IMR-90 (cell line): ENCODE measurements around the gene RHOG. TPM values are rescaled to one million over a fixed set of nuclear protein-coding genes. Genes with fewer than 3 reads are reported as not detected.
A peak's percentile ranks its signal among the peaks of the same experiment; 100 is the strongest.

Experiments
- ATAC-seq: fragments of 200-7000 bp; cut with Tn5 transposase; 2 replicates; pipeline ENCODE4 v1.9.1; 2020; ENCODE audit warnings: low read depth, mild to moderate bottlenecking, moderate library complexity
- BruUV-seq: library from RNA; stranded (reverse); fragments of 400-500 nt; replicated peaks from 2 replicates; lab custom pipeline; 2021; lab: Mats Ljungman, UMichigan
- CTCF ChIA-PET: fragments of 300-600 bp; formaldehyde crosslinking; extraction: SDS; loops from one replicate; lab custom pipeline; 2021; ENCODE audit warnings: antibody characterized with exemption; lab: Yijun Ruan, JAX
- POLR2A ChIA-PET: fragments of 300-600 bp; sonication (Branson Sonifier 250); formaldehyde crosslinking; loops from one replicate; lab custom pipeline; 2022; ENCODE audit warnings: antibody characterized with exemption; ENCODE audit not compliant: unreplicated experiment; lab: Charles Lee
- DNase-seq: peaks from one replicate; pipeline ENCODE4 v3.0.0; 2013
- H2AFZ ChIP-seq: replicated peaks from 2 replicates; pipeline ENCODE3; 2013; ENCODE audit warnings: low read length, mild to moderate bottlenecking; ENCODE audit not compliant: poor library complexity
- H2AK5ac ChIP-seq: 2 replicates; pipeline ENCODE4 v1.6.1; 2013; ENCODE audit warnings: low read depth, low read length, inconsistent platforms
- H2AK9ac ChIP-seq: replicated peaks from 2 replicates; pipeline ENCODE3; 2013; ENCODE audit warnings: mild to moderate bottlenecking, low read depth, low read length, moderate library complexity; ENCODE audit not compliant: poor library complexity
- H2BK120ac ChIP-seq: 2 replicates; pipeline ENCODE4 v1.6.1; 2013; ENCODE audit warnings: low read depth, low read length, inconsistent platforms
- H2BK15ac ChIP-seq: 3 replicates; pipeline ENCODE4 v1.6.1; 2013; ENCODE audit warnings: low read depth, low read length, inconsistent platforms
- H2BK20ac ChIP-seq: 2 replicates; pipeline ENCODE4 v1.6.1; 2013; ENCODE audit warnings: low read depth, mild to moderate bottlenecking, inconsistent platforms, low read length, moderate library complexity
- H2BK5ac ChIP-seq: 2 replicates; pipeline ENCODE4 v1.6.1; 2013; ENCODE audit warnings: mild to moderate bottlenecking, low read depth, low read length, inconsistent platforms; ENCODE audit not compliant: poor library complexity, severe bottlenecking
- H3K14ac ChIP-seq: replicated peaks from 2 replicates; pipeline ENCODE4 v1.6.1; 2013; ENCODE audit warnings: low read depth, low read length, inconsistent platforms
- H3K18ac ChIP-seq: 2 replicates; pipeline ENCODE4 v1.6.1; 2013; ENCODE audit warnings: low read depth, low read length, control low read depth
- H3K23ac ChIP-seq: 2 replicates; pipeline ENCODE4 v1.6.1; 2013; ENCODE audit warnings: low read depth, low read length, inconsistent platforms
- H3K27ac ChIP-seq: 2 replicates; pipeline ENCODE4 v1.5.1; 2013; ENCODE audit warnings: mild to moderate bottlenecking, control low read depth, low read length; ENCODE audit not compliant: insufficient read depth
- H3K27me3 ChIP-seq: 2 replicates; pipeline ENCODE4 v1.6.1; 2013; ENCODE audit warnings: low read length; ENCODE audit not compliant: control insufficient read depth, insufficient read depth
- H3K36me3 ChIP-seq: 2 replicates; pipeline ENCODE4 v1.6.1; 2013; ENCODE audit warnings: low read length, mixed read lengths; ENCODE audit not compliant: control insufficient read depth, insufficient read depth
- H3K4ac ChIP-seq: 2 replicates; pipeline ENCODE4 v1.6.1; 2013; ENCODE audit warnings: low read depth, low read length, inconsistent platforms
- H3K4me1 ChIP-seq: 2 replicates; pipeline ENCODE4 v1.6.1; 2013; ENCODE audit warnings: low read length, mixed read lengths; ENCODE audit not compliant: control insufficient read depth, insufficient read depth
- H3K4me2 ChIP-seq: 2 replicates; pipeline ENCODE4 v1.6.1; 2013; ENCODE audit warnings: low read depth, mild to moderate bottlenecking, control low read depth, low read length, moderate library complexity
- H3K4me3 ChIP-seq: 2 replicates; pipeline ENCODE4 v1.5.1; 2013; ENCODE audit warnings: low read depth, mild to moderate bottlenecking, control low read depth, low read length, moderate library complexity; ENCODE audit not compliant: insufficient read depth
- H3K56ac ChIP-seq: 2 replicates; pipeline ENCODE4 v1.6.1; 2013; ENCODE audit warnings: low read length, inconsistent platforms; ENCODE audit not compliant: insufficient read depth; ENCODE audit errors: extremely low read depth
- H3K79me1 ChIP-seq, 2 experiments: 2 replicates each; pipeline ENCODE4 v1.6.1; 2013; ENCODE audit warnings: low read length in 2 of 2, inconsistent platforms in 1 of 2, low read depth in 1 of 2
- H3K9ac ChIP-seq: 2 replicates; pipeline ENCODE4 v1.6.1; 2013; ENCODE audit warnings: low read depth, low read length, control low read depth
- H3K9me1 ChIP-seq: 2 replicates; pipeline ENCODE4 v1.6.1; 2013; ENCODE audit warnings: low read length, inconsistent platforms; ENCODE audit not compliant: insufficient read depth
- H3K9me3 ChIP-seq: 2 replicates; pipeline ENCODE4 v1.6.1; 2013; ENCODE audit warnings: low read length; ENCODE audit not compliant: control insufficient read depth, insufficient read depth
- H4K20me1 ChIP-seq: 2 replicates; pipeline ENCODE4 v1.6.1; 2013; ENCODE audit warnings: low read length, inconsistent platforms; ENCODE audit not compliant: insufficient read depth
- H4K5ac ChIP-seq: 2 replicates; pipeline ENCODE4 v1.6.1; 2013; ENCODE audit warnings: mild to moderate bottlenecking, low read depth, low read length, control low read depth
- H4K8ac ChIP-seq, 2 experiments: 2 replicates each; pipeline ENCODE4 v1.6.1; 2013; ENCODE audit warnings: low read depth in 2 of 2, low read length in 2 of 2, control low read depth in 1 of 2, inconsistent platforms in 1 of 2
- H4K91ac ChIP-seq: 2 replicates; pipeline ENCODE4 v1.6.1; 2013; ENCODE audit warnings: low read depth, low read length, inconsistent platforms; ENCODE audit not compliant: insufficient read depth
- MAZ ChIP-seq: IDR thresholded peaks from 2 replicates; pipeline ENCODE4 v1.6.1; 2012; ENCODE audit warnings: low read depth, mild to moderate bottlenecking, low read length, improper control_type of control experiment, moderate library complexity, borderline replicate concordance
- WGBS, 2 experiments: methylation state at CpG; one replicate each; pipeline versions ENCODE4 v1.1.5 to v1.1.7; 2013; ENCODE audit warnings: missing lambda C conversion rate in 2 of 2; ENCODE audit not compliant: insufficient read length in 1 of 2; ENCODE audit errors: extremely low coverage in 2 of 2; 5-methylcytosine and 5-hydroxymethylcytosine counted together
- dilution Hi-C: fragments of 300-500 bp; cut with HindIII; formaldehyde crosslinking; loops from one replicate; pipeline ENCODE4 v1.14.3; 2018; ENCODE audit warnings: low sequenced_read_pairs; ENCODE audit not compliant: unreplicated experiment
- in situ Hi-C: fragments of 300-500 bp; cut with MboI; formaldehyde crosslinking; loops from 3 replicates; pipeline ENCODE4 v1.14.3; 2019; ENCODE audit warnings: low sequenced_read_pairs, inconsistent platforms, mixed read lengths
- intact Hi-C: fragments of 100-400 bp; cut with micrococcal nuclease; formaldehyde crosslinking; loops from 2 replicates; pipeline ENCODE4 v1.10.0; 2022
- polyA plus RNA-seq, 3 experiments: library from polyadenylated mRNA; depleted of rRNA; stranded (reverse); fragments of >200 nt; gene quantifications; 2 replicates each; pipeline ENCODE4 v1.2.3, GENCODE V29; 2012; ENCODE audit warnings: low replicate concordance in 1 of 3
- total RNA-seq: library from RNA; depleted of rRNA; stranded (reverse); fragments of >200 nt; gene quantifications from 2 replicates; pipeline ENCODE4 v1.2.3, GENCODE V29; 2012

Gene RHOG
- total and polyA plus RNA-seq, 2 of the 4 experiments (the other 2 are of a cell fraction) = 16.3 to 114 TPM

GRCh38 chr11:3796002-3796311 lies 44.8 kb downstream of the RHOG start:
- peaks cover 47% of the 10 kb centered on the region for H4K20me1 ChIP-seq
- ATAC-seq = no peak
- H3K4me2 ChIP-seq = peak overlapping the region; percentile 97
- WGBS, 2 experiments = 80% methylated on average over 3 of the region's 6 CpGs; no CpG with 5 or more reads in 1 of the 2 experiments
- ChIA-PET CTCF (interaction anchor here (0.7 kb wide), 1 partner anchor 12 kb away, joined by 4 read pairs; the partner anchor contains the start of gene PGAP2), POLR2A (no interaction called here)
- no peak overlapping the region for H3K56ac ChIP-seq
- H2BK5ac ChIP-seq = no peak overlapping the region
- H3K79me1 ChIP-seq = peaks cover 4 to 20% of the 10 kb centered on the region in 2 experiments; a peak in 3 of 4 replicates
- no peak overlapping the region for H3K4ac ChIP-seq
- no peak overlapping the region for H3K27ac ChIP-seq
- H3K9me1 ChIP-seq = 0 out of 2 replicates have a peak, but pooled peaks cover 4% of the 10 kb centered on the region
- intact Hi-C loops (loop anchor here (5.0 kb wide), 1 partner anchor 46 kb away; the partner anchor contains the start of gene RHOG), dilution Hi-C loops (no loop called here), in situ Hi-C loops (no loop called here)
- peaks cover 17% of the 10 kb centered on the region for H3K36me3 ChIP-seq
- H3K27me3 ChIP-seq = no peaks in the 10 kb centered on the region
- H3K9me3 ChIP-seq = no peaks in the 10 kb centered on the region
- H2BK15ac ChIP-seq = no peak overlapping the region
- H3K9ac ChIP-seq = peak overlapping the region; percentile 84; the same call in 1 of the 2 replicates
- H2AK9ac ChIP-seq = no peak overlapping the region
- peak overlapping the region; percentile 74 for H3K4me3 ChIP-seq
- peak overlapping the region; percentile 80 for H3K14ac ChIP-seq
- H4K8ac ChIP-seq = no peak overlapping the region
- DNase-seq = no peak
- peak overlapping the region; percentile 93; the same call in 1 of the 2 replicates for H3K23ac ChIP-seq
- no peak overlapping the region for H3K18ac ChIP-seq
- TF ChIP-seq MAZ = no peak
- H2BK20ac ChIP-seq = no peak overlapping the region
- no peak overlapping the region for H2BK120ac ChIP-seq
- BruUV-seq = no TSS peak
- H2AK5ac ChIP-seq = no peak overlapping the region
- no peak overlapping the region for H4K91ac ChIP-seq
- no peak overlapping the region for H2AFZ ChIP-seq
- no peaks in the 10 kb centered on the region; the same call in 1 of the 2 replicates for H3K4me1 ChIP-seq
- H4K5ac ChIP-seq = no peak overlapping the region
